ENCODE measurements around the gene ARPC2. TPM values are rescaled to one million over a fixed set of nuclear protein-coding genes. Genes with fewer than 3 reads are reported as not detected.
"Not testable (repeated sequence)": the region's sequence is repeated elsewhere in the genome, so short reads cannot be mapped to it uniquely, and the experiment has no call there.

ARPC2 gene
- total RNA-seq (2014; rRNA removed; shearing (Covaris generic)) = 263 and 286 TPM in 2 replicates

GRCh38 chr2:218216674-218217359 lies at the start of gene ARPC2:
Gene ARPC2, plus strand, starts transcription at chr2:218217189. Its CDS starts 282 bp downstream, at chr2:218217471.
- DNase-seq (ENCODE audit: low spot score) = peak; percentile 93
- in situ Hi-C loops (cut with HindIII; ENCODE audit: low sequenced_read_pairs) = no loop called here

GRCh38 chr2:218168016-218168415 lies 49.0 kb upstream of the ARPC2 start:
- in situ Hi-C loops (cut with HindIII; ENCODE audit: low sequenced_read_pairs) = no loop called here
- no peak for DNase-seq (ENCODE audit: low spot score)

- in situ Hi-C loops (cut with HindIII; ENCODE audit: low sequenced_read_pairs) = no loop called here
- peak; percentile 29 for DNase-seq (ENCODE audit: low spot score)
These were observed 48.1 kb upstream of the ARPC2 start for GRCh38 chr2:218168635-218169462.

GRCh38 chr2:218169757-218170546 lies 47.0 kb upstream of the ARPC2 start:
- in situ Hi-C loops (cut with HindIII; ENCODE audit: low sequenced_read_pairs) = no loop called here
- no peak for DNase-seq (ENCODE audit: low spot score)

GRCh38 chr2:218171744-218172143 lies 45.2 kb upstream of the ARPC2 start:
- DNase-seq (ENCODE audit: low spot score); in situ Hi-C loops (cut with HindIII; ENCODE audit: low sequenced_read_pairs): not testable (repeated sequence)

GRCh38 chr2:218172845-218173244 lies 44.1 kb upstream of the ARPC2 start:
- in situ Hi-C loops (cut with HindIII; ENCODE audit: low sequenced_read_pairs) = no loop called here
- DNase-seq (ENCODE audit: low spot score) = no peak

- in situ Hi-C loops (cut with HindIII; ENCODE audit: low sequenced_read_pairs) = no loop called here
- DNase-seq (ENCODE audit: low spot score) = no peak
These were observed 37.2 kb upstream of the ARPC2 start for GRCh38 chr2:218179782-218180181.

- in situ Hi-C loops (cut with HindIII; ENCODE audit: low sequenced_read_pairs) = no loop called here
- DNase-seq (ENCODE audit: low spot score) = no peak
These were observed 36.4 kb upstream of the ARPC2 start for GRCh38 chr2:218180467-218181114.

GRCh38 chr2:218184331-218184730 lies 32.7 kb upstream of the ARPC2 start:
- no peak for DNase-seq (ENCODE audit: low spot score)
- in situ Hi-C loops (cut with HindIII; ENCODE audit: low sequenced_read_pairs) = no loop called here

GRCh38 chr2:218186355-218186766 lies 30.6 kb upstream of the ARPC2 start:
- peak; percentile 63 for DNase-seq (ENCODE audit: low spot score)
- in situ Hi-C loops (cut with HindIII; ENCODE audit: low sequenced_read_pairs) = no loop called here

- in situ Hi-C loops (cut with HindIII; ENCODE audit: low sequenced_read_pairs) = no loop called here
These were observed 30.1 kb upstream of the ARPC2 start for GRCh38 chr2:218186876-218187275.

GRCh38 chr2:218187296-218188015 lies 29.5 kb upstream of the ARPC2 start:
- no peak for DNase-seq (ENCODE audit: low spot score)
- in situ Hi-C loops (cut with HindIII; ENCODE audit: low sequenced_read_pairs) = no loop called here

More at GRCh38 chr2:218186876-218187275, 30.1 kb upstream of the ARPC2 start:
- DNase-seq (ENCODE audit: low spot score) = no peak

GRCh38 chr2:218188528-218188927 lies 28.5 kb upstream of the ARPC2 start:
- in situ Hi-C loops (cut with HindIII; ENCODE audit: low sequenced_read_pairs) = no loop called here
- no peak for DNase-seq (ENCODE audit: low spot score)

- in situ Hi-C loops (cut with HindIII; ENCODE audit: low sequenced_read_pairs) = no loop called here
- DNase-seq (ENCODE audit: low spot score) = no peak
These were observed 24.0 kb upstream of the ARPC2 start for GRCh38 chr2:218192902-218193430.

- in situ Hi-C loops (cut with HindIII; ENCODE audit: low sequenced_read_pairs) = no loop called here
- peak; percentile 4 for DNase-seq (ENCODE audit: low spot score)
These were observed 23.3 kb upstream of the ARPC2 start for GRCh38 chr2:218193701-218194100.

GRCh38 chr2:218194880-218195279 lies 22.1 kb upstream of the ARPC2 start:
- in situ Hi-C loops (cut with HindIII; ENCODE audit: low sequenced_read_pairs) = no loop called here
- DNase-seq (ENCODE audit: low spot score) = no peak

GRCh38 chr2:218196974-218197373 lies 20.0 kb upstream of the ARPC2 start:
- in situ Hi-C loops (cut with HindIII; ENCODE audit: low sequenced_read_pairs) = no loop called here
- no peak for DNase-seq (ENCODE audit: low spot score)

- no peak for DNase-seq (ENCODE audit: low spot score)
- in situ Hi-C loops (cut with HindIII; ENCODE audit: low sequenced_read_pairs) = no loop called here
These were observed 14.7 kb upstream of the ARPC2 start for GRCh38 chr2:218202266-218202665.

All from G401 (cell line).